ENCODE data around the gene GRHL1. TPM values are rescaled to one million over a fixed set of nuclear protein-coding genes. Genes with fewer than 3 reads are reported as not detected.

GRHL1 gene
- total RNA-seq, 1 experiment from 2014 or later = 2.5 TPM

- Histone ChIP-seq H2AK5ac (ENCODE audit: insufficient read length, low read length) (no peak overlapping the region), H3K79me1 (ENCODE audit: insufficient read depth, low read depth, low read length, poor library complexity, severe bottlenecking) (no peaks in the 10 kb centered on the region), H3K4me2 (ENCODE audit: insufficient read depth, insufficient read length, low read length) (no peak overlapping the region), H3K27me3 (ENCODE audit: insufficient read depth, low read length) (no peaks in the 10 kb centered on the region), H3K4me1 (ENCODE audit: insufficient read depth, low read length) (peaks cover 4% of the 10 kb centered on the region; the same call in 1 of the 2 replicates), H2BK5ac (ENCODE audit: insufficient read length, low read length) (no peak overlapping the region), H2AFZ (ENCODE audit: low read length) (no peak overlapping the region), H3K23ac (ENCODE audit: insufficient read length, low read depth, low read length) (no peak overlapping the region), H2BK120ac (ENCODE audit: low read depth, low read length, poor library complexity, severe bottlenecking) (no peak overlapping the region), H4K20me1 (ENCODE audit: control insufficient read depth, insufficient read depth, insufficient read length) (no peaks in the 10 kb centered on the region), H3K56ac (ENCODE audit: insufficient read length, low read depth, low read length) (no peak overlapping the region), H3K18ac (ENCODE audit: insufficient read length, low read depth, low read length) (no peak overlapping the region), H3K9ac (ENCODE audit: extremely low read depth, insufficient read length, low read length) (no peak overlapping the region), H3K4ac (ENCODE audit: low read depth, low read length) (no peak overlapping the region), H3K14ac (ENCODE audit: insufficient read depth, low read length) (no peak overlapping the region), H3K23me2 (ENCODE audit: insufficient read length, low read depth, low read length, poor library complexity, severe bottlenecking) (peaks cover 3% of the 10 kb centered on the region), H4K91ac (ENCODE audit: insufficient read length, low read depth, low read length) (no peak overlapping the region), H3T11ph (ENCODE audit: low read length) (no peak overlapping the region), H3K79me2 (ENCODE audit: insufficient read depth, low read length) (no peaks in the 10 kb centered on the region), H4K8ac (replicated peaks; ENCODE audit: insufficient read length, low read depth, low read length) (no peak overlapping the region), H3K27ac (ENCODE audit: insufficient read length, low read depth, low read length) (no peak overlapping the region), H2BK20ac (ENCODE audit: low read depth, low read length, poor library complexity, severe bottlenecking) (no peak overlapping the region), H2BK15ac (ENCODE audit: low read depth, low read length) (no peak overlapping the region), H2BK12ac (ENCODE audit: insufficient read length, low read depth, low read length) (no peak overlapping the region), H3K9me3 (ENCODE audit: control insufficient read depth, low read depth, low read length) (no peaks in the 10 kb centered on the region), H4K5ac (ENCODE audit: insufficient read length, low read depth, low read length) (no peak overlapping the region)
- Mint-ChIP-seq H3K27ac (no peak overlapping the region), H3K36me3 (ENCODE audit: insufficient read depth in 1 of 3, low read depth in 3 of 3) (no peaks in the 10 kb centered on the region), H3K27me3 (ENCODE audit: low read depth) (peaks cover 2% of the 10 kb centered on the region; the same call in 1 of the 2 replicates), H3K4me3 (no peak overlapping the region), H3K4me1 (peaks cover 12 to 32% of the 10 kb centered on the region in 2 experiments), H3K9me3 (no peaks in the 10 kb centered on the region; a peak in 1 of 5 replicates)
- DNase-seq = no peak
- WGBS (ENCODE audit: extremely low coverage, insufficient read length, low lambda C conversion rate) = no CpG with 5 or more reads among the region's 16 CpGs
- no peak for TF ChIP-seq CTCF (conservative IDR thresholded peaks at IDR 0.05)
Measured at GRCh38 chr2:10027660-10028330, 76.3 kb downstream of the GRHL1 start.
